Measurements from ENCODE around the gene ATG14. TPM values are rescaled to one million over a fixed set of nuclear protein-coding genes. Genes with fewer than 3 reads are reported as not detected.

Gene ATG14
- total RNA-seq, 1 donor from 2014 or later, result 5.0 TPM

DNA sequence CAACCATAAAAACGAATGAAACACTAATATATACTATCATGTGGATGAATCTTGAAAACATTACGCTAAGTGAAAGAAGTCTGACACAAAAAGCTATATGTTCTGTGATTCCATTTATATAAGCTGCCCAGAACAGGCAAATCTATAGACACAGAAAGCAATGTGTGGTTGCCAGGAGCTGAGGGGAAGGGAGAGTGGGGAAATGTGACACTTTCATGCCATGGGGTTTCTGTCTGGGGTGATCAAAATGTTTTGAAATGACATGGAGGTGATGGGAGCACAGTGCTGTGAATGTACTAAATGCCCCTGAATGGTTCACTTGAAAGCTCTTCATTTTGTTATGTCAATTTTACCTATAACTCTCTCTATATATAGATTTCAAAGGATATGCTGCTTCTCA, 30.1 kb downstream of the ATG14 start:
- no peak overlapping the region for H3K4me3 ChIP-seq (ENCODE audit: low read depth, low read length)
- TF ChIP-seq CTCF (conservative IDR thresholded peaks at IDR 0.05; ENCODE audit: low read depth, low read length), result no peak
- DNase-seq (ENCODE audit: low read depth), result no peak

DNA sequence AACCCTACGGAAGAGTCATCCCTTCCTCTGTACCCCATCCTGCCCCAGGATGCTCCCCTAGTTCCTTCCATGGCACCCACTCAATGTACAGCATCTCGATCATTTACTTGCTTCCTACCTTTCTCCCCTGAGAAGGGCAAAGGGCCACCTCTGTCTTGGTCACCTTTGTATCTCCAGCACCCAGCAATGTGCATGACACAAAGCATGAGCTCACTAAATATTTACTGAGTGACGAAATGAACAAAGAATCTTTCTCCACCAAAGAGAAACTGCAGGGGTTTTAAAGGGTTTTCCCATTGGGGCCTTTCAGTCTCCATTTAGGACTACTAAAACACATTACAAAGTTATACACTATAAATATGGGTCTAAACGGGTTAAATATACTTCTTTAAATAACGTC, 30.6 kb downstream of the ATG14 start:
- H3K4me3 ChIP-seq (ENCODE audit: low read depth, low read length), result no peak overlapping the region

GRCh38 chr14:55377236-55377635, 34.4 kb downstream of the ATG14 start:
- DNase-seq (ENCODE audit: low read depth), result no peak
- no peak overlapping the region for H3K4me3 ChIP-seq (ENCODE audit: low read depth, low read length)
- TF ChIP-seq CTCF (conservative IDR thresholded peaks at IDR 0.05; ENCODE audit: low read depth, low read length), result peak; percentile 15

More for the DNA sequence above, 30.6 kb downstream of the ATG14 start:
- no peak for DNase-seq (ENCODE audit: low read depth)
- TF ChIP-seq CTCF (conservative IDR thresholded peaks at IDR 0.05; ENCODE audit: low read depth, low read length), result no peak

- DNase-seq (ENCODE audit: low read depth), result no peak
- TF ChIP-seq CTCF (conservative IDR thresholded peaks at IDR 0.05; ENCODE audit: low read depth, low read length), result no peak
- no peak overlapping the region for H3K4me3 ChIP-seq (ENCODE audit: low read depth, low read length)
Measured at GRCh38 chr14:55374771-55375170, 36.9 kb downstream of the ATG14 start.

DNA sequence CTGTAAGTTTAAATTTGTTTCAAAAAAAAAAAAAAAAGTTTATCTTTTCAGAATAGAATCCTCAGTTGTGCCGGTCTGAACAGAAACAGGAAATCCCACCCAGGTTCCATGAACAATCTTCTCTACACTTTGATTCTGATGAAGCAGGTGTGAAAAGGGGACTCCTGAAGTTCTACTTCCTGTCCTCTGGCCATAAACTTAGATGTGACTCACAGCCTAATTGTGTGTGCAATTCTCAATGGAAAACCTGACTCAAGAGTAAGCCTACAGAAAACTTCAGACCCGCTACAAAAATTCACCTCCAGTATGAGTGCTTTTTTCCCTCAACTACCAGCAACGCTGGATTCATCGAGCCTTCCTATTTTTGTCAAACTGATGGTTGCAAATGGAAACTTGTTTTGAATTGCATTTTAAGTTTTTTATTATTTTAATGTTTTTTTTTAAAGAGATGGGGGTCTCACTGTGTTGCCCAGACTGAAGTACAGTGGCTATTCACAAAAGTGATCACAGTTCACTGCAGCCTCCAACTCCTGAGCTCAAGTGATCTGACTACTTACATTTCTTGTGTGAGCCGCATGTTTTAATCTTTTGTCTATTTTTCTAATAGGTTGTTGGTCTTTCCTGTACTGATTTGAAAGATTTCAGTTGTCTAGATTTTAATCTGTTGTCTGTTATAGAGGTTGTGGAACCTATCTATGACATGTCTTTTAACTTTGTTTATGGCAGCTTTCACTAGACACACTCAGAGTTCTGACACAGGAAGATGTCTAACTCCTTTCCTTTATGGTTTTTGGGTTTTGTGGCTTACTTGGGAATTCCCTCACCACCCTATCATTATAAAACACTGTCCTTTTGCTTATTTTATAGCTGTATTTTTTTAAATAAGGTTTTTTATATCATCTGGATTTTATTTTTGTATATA, 37.6 kb downstream of the ATG14 start:
- H3K4me3 ChIP-seq (ENCODE audit: low read depth, low read length), result no peak overlapping the region
- no peak for TF ChIP-seq CTCF (conservative IDR thresholded peaks at IDR 0.05; ENCODE audit: low read depth, low read length)
- peak; percentile 20 for DNase-seq (ENCODE audit: low read depth)

DNA sequence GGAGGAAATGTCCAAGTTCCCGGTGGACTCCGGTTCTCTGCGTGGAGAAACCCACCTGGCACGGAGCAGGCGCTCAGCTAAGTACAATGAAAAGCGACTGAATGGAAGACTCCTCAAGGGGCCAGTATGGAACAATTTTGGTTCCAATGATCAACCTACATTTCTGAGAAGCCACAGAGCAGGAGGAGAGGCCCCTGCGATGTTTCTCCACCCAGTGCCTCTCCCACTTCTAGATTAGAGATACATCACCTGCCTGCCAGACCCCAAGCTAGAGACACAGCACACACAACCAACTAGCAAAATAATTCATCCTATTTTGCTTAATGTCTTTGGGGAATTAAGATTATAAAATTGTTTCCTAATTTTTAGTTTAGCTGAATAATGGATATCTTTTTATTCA, 38.8 kb downstream of the ATG14 start:
- TF ChIP-seq CTCF (conservative IDR thresholded peaks at IDR 0.05; ENCODE audit: low read depth, low read length), result no peak
- H3K4me3 ChIP-seq (ENCODE audit: low read depth, low read length), result no peak overlapping the region
- no peak for DNase-seq (ENCODE audit: low read depth)

- no peak for TF ChIP-seq CTCF (conservative IDR thresholded peaks at IDR 0.05; ENCODE audit: low read depth, low read length)
- no peak for DNase-seq (ENCODE audit: low read depth)
- H3K4me3 ChIP-seq (ENCODE audit: low read depth, low read length), result no peak overlapping the region
Measured at GRCh38 chr14:55372423-55372822, 39.2 kb downstream of the ATG14 start.
